CD1c-positive myeloid dendritic cell (primary cell): ENCODE results near the gene ZP3.
A peak's percentile ranks its signal among the peaks of the same experiment; 100 is the strongest.
"Not testable (repeated sequence)": the region's sequence is repeated elsewhere in the genome, so short reads cannot be mapped to it uniquely, and the experiment has no call there.

Experiments used
- DNase-seq: peaks from one replicate; pipeline ENCODE4 v3.0.0-alpha.2; 2016; ENCODE audit errors: extremely low spot score

ZP3 gene

GRCh38 chr7:76405738-76406137 lies 19.0 kb upstream of the ZP3 start:
- no peak for DNase-seq

- DNase-seq, result no peak
These were observed 17.0 kb upstream of the ZP3 start for GRCh38 chr7:76407718-76408117.

DNA sequence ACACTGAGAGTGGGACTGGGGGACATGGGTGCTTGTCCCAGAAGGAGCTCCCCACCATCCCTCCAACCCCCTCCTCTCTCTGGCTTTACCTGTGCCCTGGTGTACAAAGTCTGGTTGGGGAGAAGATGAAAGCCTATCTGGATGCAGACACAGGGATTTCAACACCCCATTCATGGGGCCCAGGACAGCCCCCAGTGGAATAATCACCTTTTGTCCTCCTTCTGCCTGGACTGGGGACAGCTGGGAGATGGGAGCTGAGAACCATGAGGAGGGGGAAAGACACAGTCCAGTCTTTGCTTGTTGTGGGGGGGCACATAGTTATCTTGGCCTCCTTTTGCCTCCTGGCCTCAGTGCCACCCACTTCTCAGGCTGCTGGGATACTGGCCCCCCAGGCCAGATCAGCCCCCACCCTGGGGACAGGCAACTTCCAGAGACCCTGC lies 16.6 kb upstream of the ZP3 start:
- no peak for DNase-seq

- DNase-seq, result no peak
These were observed 15.2 kb upstream of the ZP3 start, which contains the start of gene SSC4D for GRCh38 chr7:76409537-76409936. Gene SSC4D, minus strand, starts transcription at chr7:76409697. Its CDS starts 5,258 bp downstream, at chr7:76404439.

DNA sequence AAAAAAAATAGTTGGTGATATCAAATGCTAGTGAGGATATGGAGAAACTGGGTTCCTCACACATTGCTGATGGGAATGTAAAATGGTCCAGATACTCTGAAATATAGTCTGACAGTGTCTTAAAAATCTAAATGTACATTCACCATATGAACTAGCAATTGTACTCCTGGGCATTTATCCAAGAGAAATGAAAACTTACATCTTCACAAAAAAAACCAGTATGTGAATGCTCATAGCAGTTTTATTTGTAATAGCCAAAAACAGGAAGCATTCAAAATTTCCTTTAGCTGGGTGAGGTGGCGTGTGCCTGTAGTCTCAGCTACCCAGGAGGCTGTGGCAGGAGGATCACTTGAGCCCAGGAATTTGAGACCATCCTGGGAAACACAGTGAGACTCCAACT lies 13.1 kb upstream of the ZP3 start:
- DNase-seq, result peak; percentile 57

DNA sequence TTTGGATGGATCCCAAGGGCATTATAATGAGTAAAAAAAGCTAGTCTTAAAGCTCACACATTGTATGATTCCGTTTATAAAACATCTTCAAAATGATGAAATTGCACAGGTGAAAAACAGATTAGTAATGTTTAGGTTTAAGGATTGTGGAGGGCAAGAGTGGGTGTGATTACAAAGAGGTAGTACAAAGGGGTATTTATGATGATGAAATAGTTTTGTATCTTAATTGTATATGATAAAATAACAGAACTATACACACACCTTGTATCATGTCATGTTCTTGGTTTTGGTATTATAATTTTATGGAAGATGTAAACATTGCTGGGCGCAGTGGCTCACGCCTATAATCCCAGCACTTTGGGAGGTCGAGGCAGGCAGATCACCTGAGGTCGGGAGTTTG lies 12.5 kb upstream of the ZP3 start:
- no peak for DNase-seq

- DNase-seq, result not testable (repeated sequence)
These were observed 7.0 kb upstream of the ZP3 start for GRCh38 chr7:76417654-76418310.

GRCh38 chr7:76421097-76421496 lies 3.7 kb upstream of the ZP3 start:
- not testable (repeated sequence) for DNase-seq

GRCh38 chr7:76423666-76424412 lies 911 bp upstream of the ZP3 start:
- no peak for DNase-seq

DNA sequence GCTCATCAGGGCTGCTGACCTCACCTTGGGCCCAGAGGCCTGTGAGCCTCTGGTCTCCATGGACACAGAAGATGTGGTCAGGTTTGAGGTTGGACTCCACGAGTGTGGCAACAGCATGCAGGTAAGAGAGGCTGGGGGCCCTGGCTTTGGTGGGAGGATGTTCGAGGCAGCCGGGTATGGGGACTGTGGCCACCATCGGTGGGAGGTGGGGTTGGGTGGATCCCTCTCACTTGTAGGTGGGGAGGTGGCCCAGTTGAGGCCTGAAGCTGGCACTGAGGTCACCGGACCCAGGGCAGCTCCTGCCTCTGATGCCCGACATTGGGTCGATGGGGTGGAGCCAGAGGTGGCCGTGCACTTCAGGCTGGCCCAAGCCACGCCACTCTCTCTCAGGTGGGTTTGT lies 406 bp downstream of the ZP3 start:
- no peak for DNase-seq

DNA sequence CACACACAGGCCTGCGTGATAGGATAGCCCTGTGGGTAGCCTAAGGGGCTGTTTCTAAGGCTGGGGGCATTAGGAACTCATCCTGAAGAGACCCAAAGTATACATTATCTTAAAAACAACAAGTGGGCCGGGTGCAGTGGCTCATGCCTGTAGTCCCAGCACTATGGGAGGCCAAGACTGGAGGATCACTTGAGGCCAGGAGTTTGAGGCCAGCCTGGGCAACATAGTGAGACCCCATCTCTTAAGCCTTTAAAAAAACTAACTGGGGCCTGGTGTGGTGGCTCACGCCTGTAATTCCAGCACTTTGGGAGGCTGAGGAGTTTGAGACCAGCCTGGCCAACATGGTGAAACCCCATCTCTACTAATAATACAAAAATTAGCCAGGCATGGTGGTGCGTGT lies 808 bp downstream of the ZP3 start:
- not testable (repeated sequence) for DNase-seq

DNA sequence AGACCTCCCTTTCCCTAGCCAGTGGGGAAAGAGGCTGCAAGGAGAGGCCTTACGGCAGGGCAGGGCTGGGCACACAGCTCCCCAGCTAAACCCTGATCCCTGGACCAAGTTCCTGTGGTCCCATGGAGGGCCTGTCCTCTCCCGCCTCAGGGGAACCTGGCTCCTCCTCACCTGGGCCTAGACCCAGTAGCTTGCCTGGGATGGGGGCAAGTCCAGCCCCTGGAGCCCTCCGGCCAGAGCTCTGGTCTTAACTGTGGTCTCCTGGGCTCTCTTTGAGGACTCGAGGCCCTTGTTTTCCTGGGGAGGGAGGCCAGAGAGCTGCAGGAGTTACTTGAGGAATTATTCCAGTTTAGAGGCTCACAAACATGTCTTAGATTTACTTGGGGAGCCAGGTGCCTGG lies 1.5 kb downstream of the ZP3 start:
- DNase-seq, result no peak

DNA sequence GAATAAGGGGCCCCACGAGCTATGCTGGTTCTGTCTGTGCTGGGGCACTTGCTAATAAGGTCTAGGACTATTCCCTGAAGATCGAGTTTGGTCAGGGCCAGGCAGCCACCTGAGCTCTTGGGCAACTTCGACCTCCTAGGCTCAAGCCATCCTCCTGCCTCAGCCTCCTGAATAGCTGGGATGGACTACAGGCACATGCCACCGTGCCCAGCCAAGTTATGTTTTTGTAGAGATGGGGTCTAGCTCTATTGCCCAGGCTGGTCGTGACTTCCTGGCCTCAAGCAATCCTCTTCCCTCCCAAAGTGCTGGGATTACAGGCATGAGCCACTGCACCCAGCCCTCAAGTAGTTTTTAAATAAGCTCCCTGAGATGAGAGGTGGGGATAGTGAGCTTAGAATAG lies 2.9 kb downstream of the ZP3 start:
- DNase-seq, result no peak

GRCh38 chr7:76428149-76428823 lies 3.5 kb downstream of the ZP3 start:
- DNase-seq, result no peak

DNA sequence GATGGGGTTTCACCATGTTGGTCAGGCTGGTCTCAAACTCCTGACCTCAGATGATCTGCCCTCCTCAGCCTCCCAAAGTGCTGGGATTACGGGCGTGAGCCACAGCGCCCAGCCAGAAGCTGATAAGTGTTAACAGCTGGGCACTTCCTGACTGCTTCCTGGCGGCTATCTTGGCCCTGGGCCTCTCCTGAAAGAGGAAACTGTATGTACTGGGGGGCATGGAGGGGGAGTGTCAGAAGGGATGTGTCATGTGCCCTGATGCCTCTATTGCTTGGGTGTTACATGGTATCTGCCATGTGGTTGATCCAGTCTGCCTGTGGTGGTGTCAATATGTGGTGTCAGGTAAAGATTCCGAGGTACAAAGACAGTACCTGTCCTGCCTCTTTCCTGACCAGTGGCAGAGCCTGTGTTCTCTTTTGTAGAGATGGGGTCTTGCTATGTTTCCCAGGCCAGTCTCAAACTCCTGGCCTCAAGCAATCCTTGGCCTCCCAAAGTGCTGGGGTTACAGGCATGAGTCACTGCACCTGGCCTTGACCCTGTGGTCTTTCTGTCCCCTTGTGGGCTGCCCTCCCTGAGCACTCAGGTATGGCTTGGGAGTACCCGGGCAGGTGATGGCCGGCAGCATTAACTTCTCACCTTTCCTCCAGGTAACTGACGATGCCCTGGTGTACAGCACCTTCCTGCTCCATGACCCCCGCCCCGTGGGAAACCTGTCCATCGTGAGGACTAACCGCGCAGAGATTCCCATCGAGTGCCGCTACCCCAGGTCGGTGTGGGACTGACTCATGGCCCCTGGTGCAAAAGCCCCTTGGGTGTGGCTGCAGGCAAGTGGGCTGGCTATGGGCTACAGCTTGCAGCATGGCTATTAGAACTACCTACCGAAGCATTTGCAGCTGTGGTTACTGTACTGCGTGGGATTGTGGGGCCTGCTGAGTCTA lies 4.4 kb downstream of the ZP3 start:
- DNase-seq, result peak; percentile 26

DNA sequence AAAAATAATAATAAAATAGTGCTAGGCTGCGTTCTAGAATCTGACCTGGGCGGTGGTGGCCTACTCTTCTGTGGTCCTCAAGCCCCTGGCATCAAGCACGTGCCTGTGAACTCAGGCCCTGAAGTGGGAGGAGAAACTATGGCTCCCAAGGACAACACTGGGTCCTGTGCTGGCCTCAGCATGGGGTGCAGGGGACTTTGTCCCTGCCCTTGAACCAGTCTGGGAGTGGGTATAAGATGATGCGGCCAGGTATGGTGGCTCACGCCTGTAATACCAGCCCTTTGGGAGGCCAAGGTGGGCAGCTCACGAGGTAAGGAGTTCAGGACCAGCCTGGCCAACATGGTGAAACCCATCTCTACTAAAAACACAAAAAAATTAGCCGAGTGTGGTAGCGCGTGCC lies 5.5 kb downstream of the ZP3 start:
- DNase-seq, result no peak

GRCh38 chr7:76430836-76431235 lies 6.1 kb downstream of the ZP3 start:
- DNase-seq, result no peak

GRCh38 chr7:76437873-76438272 lies 13.1 kb downstream of the ZP3 start:
- peak; percentile 80 for DNase-seq

GRCh38 chr7:76439120-76439888 lies 14.6 kb downstream of the ZP3 start:
- DNase-seq, result not testable (repeated sequence)

GRCh38 chr7:76440404-76440803 lies 15.7 kb downstream of the ZP3 start:
- not testable (repeated sequence) for DNase-seq

DNA sequence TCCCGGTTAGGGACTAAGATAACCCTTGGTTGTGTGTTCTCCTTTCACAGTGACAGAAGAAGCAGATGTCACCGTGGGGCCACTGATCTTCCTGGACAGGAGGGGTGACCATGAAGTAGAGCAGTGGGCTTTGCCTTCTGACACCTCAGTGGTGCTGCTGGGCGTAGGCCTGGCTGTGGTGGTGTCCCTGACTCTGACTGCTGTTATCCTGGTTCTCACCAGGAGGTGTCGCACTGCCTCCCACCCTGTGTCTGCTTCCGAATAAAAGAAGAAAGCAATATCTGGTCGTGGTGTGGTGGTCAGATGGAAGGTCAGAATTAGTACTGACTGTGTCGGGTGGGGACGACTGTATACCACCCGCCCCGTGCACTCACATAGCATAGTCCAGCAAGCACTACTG lies 17.0 kb downstream of the ZP3 start:
- not testable (repeated sequence) for DNase-seq
